Measurements from ENCODE around the gene ZNF574.

Gene ZNF574

GRCh38 chr19:42105368-42105767 lies 29.4 kb downstream of the ZNF574 start:
- no peaks in the 10 kb centered on the region for H3K9me3 ChIP-seq (ENCODE audit: control insufficient read depth, low read length)
- WGBS, 2 experiments (ENCODE audit: insufficient coverage in 2 of 2): no CpG with 5 or more reads among the region's 2 CpGs
- no peaks in the 10 kb centered on the region for H3K36me3 ChIP-seq (ENCODE audit: control insufficient read depth, insufficient read depth, low read length)
- H3K27ac ChIP-seq (ENCODE audit: low read depth, low read length, severe bottlenecking): no peak overlapping the region
- no peak overlapping the region for H3K4me3 ChIP-seq (ENCODE audit: extremely low read depth, insufficient read depth, low read length, poor library complexity, severe bottlenecking)
- peaks cover 13% of the 10 kb centered on the region for H3K4me1 ChIP-seq (ENCODE audit: control insufficient read depth, insufficient read depth, low read length, poor library complexity, severe bottlenecking)

GRCh38 chr19:42108527-42109389 lies 32.8 kb downstream of the ZNF574 start:
- Histone ChIP-seq H3K27ac (ENCODE audit: low read depth, low read length, severe bottlenecking) (no peak overlapping the region), H3K9me3 (ENCODE audit: control insufficient read depth, low read length) (no peaks in the 10 kb centered on the region), H3K4me1 (ENCODE audit: control insufficient read depth, insufficient read depth, low read length, poor library complexity, severe bottlenecking) (peaks cover 36% of the 10 kb centered on the region), H3K4me3 (ENCODE audit: extremely low read depth, insufficient read depth, low read length, poor library complexity, severe bottlenecking) (no peak overlapping the region), H3K36me3 (ENCODE audit: control insufficient read depth, insufficient read depth, low read length) (no peaks in the 10 kb centered on the region)
- WGBS, 2 experiments (ENCODE audit: insufficient coverage in 2 of 2): 38 to 47% methylated on average over 12 to 14 of the region's 16 CpGs

GRCh38 chr19:42109896-42110295 lies 33.9 kb downstream of the ZNF574 start:
- no CpG with 5 or more reads among the region's 3 CpGs for WGBS, 2 experiments (ENCODE audit: insufficient coverage in 2 of 2)

DNA sequence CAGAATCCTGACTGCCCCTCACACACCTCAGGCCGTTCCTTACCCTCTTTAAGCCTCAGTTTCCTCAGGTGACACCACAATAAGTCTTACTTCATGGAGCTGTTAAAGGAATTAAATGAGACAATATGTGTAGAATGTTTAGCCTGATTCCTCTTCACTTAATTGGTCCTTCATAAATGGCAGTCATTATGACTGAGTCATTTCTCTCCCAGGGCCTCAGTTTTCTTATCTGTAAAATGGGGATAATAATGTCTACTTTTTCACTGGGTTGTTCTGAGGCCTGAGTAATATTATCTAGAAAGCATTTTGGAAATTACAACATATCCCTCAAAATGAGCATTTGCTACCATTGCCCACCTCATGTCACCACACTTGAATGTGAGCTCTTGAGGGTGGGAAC lies 34.7 kb downstream of the ZNF574 start:
- H3K9me3 ChIP-seq (ENCODE audit: control insufficient read depth, low read length): no peaks in the 10 kb centered on the region
- no peak overlapping the region for H3K4me3 ChIP-seq (ENCODE audit: extremely low read depth, insufficient read depth, low read length, poor library complexity, severe bottlenecking)
- H3K4me1 ChIP-seq (ENCODE audit: control insufficient read depth, insufficient read depth, low read length, poor library complexity, severe bottlenecking): peaks cover 46% of the 10 kb centered on the region
- no peak overlapping the region for H3K27ac ChIP-seq (ENCODE audit: low read depth, low read length, severe bottlenecking)
- no CpG with 5 or more reads among the region's 1 CpG for WGBS, 2 experiments (ENCODE audit: insufficient coverage in 2 of 2)
- no peaks in the 10 kb centered on the region for H3K36me3 ChIP-seq (ENCODE audit: control insufficient read depth, insufficient read depth, low read length)

More at GRCh38 chr19:42109896-42110295, 33.9 kb downstream of the ZNF574 start:
- no peak overlapping the region for H3K27ac ChIP-seq (ENCODE audit: low read depth, low read length, severe bottlenecking)
- H3K36me3 ChIP-seq (ENCODE audit: control insufficient read depth, insufficient read depth, low read length): no peaks in the 10 kb centered on the region
- H3K9me3 ChIP-seq (ENCODE audit: control insufficient read depth, low read length): no peaks in the 10 kb centered on the region
- no peak overlapping the region for H3K4me3 ChIP-seq (ENCODE audit: extremely low read depth, insufficient read depth, low read length, poor library complexity, severe bottlenecking)
- H3K4me1 ChIP-seq (ENCODE audit: control insufficient read depth, insufficient read depth, low read length, poor library complexity, severe bottlenecking): peaks cover 45% of the 10 kb centered on the region

DNA sequence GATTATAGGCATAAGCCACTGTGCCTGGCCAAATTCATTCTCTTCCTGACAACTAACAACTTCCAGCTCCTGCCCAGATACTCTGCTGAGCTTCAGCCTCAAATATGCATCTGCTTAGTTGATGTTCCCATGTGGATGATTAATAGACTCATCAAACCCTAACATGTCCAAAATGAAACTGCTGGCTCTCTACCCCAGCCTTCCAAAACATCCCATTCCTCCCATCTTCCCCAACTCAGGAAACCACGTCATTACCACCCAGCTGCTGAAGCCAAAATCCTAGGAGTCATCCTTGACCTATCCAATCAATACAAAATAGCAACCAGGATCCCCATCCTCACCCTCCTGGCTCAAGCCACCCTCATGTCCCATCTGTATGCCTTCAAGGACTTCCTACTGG lies 35.4 kb downstream of the ZNF574 start:
- no peak overlapping the region for H3K27ac ChIP-seq (ENCODE audit: low read depth, low read length, severe bottlenecking)
- peaks cover 2% of the 10 kb centered on the region for H3K36me3 ChIP-seq (ENCODE audit: control insufficient read depth, insufficient read depth, low read length)
- 86 to 90% methylated on average over 1 of the region's 1 CpG for WGBS, 2 experiments (ENCODE audit: insufficient coverage in 2 of 2)
- H3K9me3 ChIP-seq (ENCODE audit: control insufficient read depth, low read length): no peaks in the 10 kb centered on the region
- H3K4me3 ChIP-seq (ENCODE audit: extremely low read depth, insufficient read depth, low read length, poor library complexity, severe bottlenecking): no peak overlapping the region
- peaks cover 46% of the 10 kb centered on the region for H3K4me1 ChIP-seq (ENCODE audit: control insufficient read depth, insufficient read depth, low read length, poor library complexity, severe bottlenecking)

DNA sequence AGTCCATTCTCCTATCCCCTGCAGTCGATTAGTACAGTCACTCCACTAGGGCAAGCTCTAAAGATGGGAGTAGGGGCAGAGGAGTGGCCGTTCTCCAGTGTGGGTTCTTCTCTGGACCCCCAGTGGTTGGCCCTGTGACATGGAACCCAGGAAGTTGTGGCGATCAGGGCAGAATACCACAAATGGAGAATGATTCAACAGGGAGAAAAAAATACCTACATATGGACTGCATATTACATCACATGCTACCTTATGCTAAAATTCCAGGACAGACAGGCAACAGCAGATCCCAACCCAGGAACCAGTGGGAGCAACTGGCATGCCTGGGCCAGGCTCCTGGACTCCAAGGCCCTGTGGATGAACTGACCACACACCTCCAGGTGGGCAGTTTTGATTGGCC lies 35.8 kb downstream of the ZNF574 start:
- Histone ChIP-seq H3K4me3 (ENCODE audit: extremely low read depth, insufficient read depth, low read length, poor library complexity, severe bottlenecking) (no peak overlapping the region), H3K4me1 (ENCODE audit: control insufficient read depth, insufficient read depth, low read length, poor library complexity, severe bottlenecking) (peaks cover 46% of the 10 kb centered on the region), H3K36me3 (ENCODE audit: control insufficient read depth, insufficient read depth, low read length) (peaks cover 6% of the 10 kb centered on the region), H3K9me3 (ENCODE audit: control insufficient read depth, low read length) (no peaks in the 10 kb centered on the region), H3K27ac (ENCODE audit: low read depth, low read length, severe bottlenecking) (no peak overlapping the region)
- 90 to 100% methylated on average over 1 to 2 of the region's 3 CpGs for WGBS, 2 experiments (ENCODE audit: insufficient coverage in 2 of 2)

- H3K4me1 ChIP-seq (ENCODE audit: control insufficient read depth, insufficient read depth, low read length, poor library complexity, severe bottlenecking): peaks cover 44% of the 10 kb centered on the region
- H3K4me3 ChIP-seq (ENCODE audit: extremely low read depth, insufficient read depth, low read length, poor library complexity, severe bottlenecking): no peak overlapping the region
- no peaks in the 10 kb centered on the region for H3K9me3 ChIP-seq (ENCODE audit: control insufficient read depth, low read length)
- H3K27ac ChIP-seq (ENCODE audit: low read depth, low read length, severe bottlenecking): peak overlapping the region; percentile 93
- WGBS, 2 experiments (ENCODE audit: insufficient coverage in 2 of 2): 20 to 31% methylated on average over 8 of the region's 10 CpGs
- H3K36me3 ChIP-seq (ENCODE audit: control insufficient read depth, insufficient read depth, low read length): peaks cover 11% of the 10 kb centered on the region
Measured at GRCh38 chr19:42113641-42114348, 37.8 kb downstream of the ZNF574 start.

DNA sequence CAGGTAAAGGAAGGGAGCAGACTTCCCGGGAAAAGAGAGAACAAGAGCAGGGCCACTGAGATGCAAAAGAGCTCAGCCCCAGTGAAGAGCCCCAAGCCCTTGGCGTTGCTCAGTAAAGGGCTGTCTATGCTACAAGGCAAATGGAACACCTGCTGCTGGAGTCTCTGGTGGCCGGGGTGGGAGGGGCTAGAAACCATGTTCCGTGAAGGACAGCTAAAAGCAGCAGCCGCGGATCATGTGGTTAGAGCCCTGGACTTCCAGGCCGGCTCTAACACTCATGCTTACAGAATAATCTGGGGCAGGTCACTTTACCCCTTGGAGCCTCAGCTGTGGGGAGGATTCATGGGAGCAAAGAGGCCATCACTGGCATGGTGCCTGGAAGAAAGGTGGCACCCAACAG lies 38.4 kb downstream of the ZNF574 start:
- Histone ChIP-seq H3K9me3 (ENCODE audit: control insufficient read depth, low read length) (no peaks in the 10 kb centered on the region), H3K36me3 (ENCODE audit: control insufficient read depth, insufficient read depth, low read length) (peaks cover 11% of the 10 kb centered on the region), H3K4me3 (ENCODE audit: extremely low read depth, insufficient read depth, low read length, poor library complexity, severe bottlenecking) (no peak overlapping the region), H3K27ac (ENCODE audit: low read depth, low read length, severe bottlenecking) (peak overlapping the region; percentile 93), H3K4me1 (ENCODE audit: control insufficient read depth, insufficient read depth, low read length, poor library complexity, severe bottlenecking) (peaks cover 37% of the 10 kb centered on the region)
- WGBS, 2 experiments (ENCODE audit: insufficient coverage in 2 of 2): 33 to 58% methylated on average over 7 of the region's 7 CpGs

DNA sequence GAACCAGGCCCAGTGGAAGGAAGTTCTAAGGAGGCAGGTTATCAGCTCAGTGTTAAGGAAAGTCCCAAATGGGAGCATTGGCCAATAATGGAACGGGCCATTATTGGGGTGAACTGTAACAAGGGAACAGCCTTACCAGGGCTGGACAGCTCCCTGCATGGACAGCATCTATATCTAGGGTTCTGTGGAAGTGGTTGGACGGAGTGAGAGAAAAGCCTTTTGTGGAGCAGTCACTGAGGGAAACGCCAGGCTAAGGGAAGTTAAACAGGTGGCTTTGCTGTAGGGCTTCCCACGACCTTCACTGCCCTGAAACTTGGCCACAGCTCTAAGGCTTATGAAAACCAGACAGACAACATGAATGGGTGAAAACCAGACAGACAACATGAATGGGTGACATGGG lies 39.3 kb downstream of the ZNF574 start:
- 84 to 86% methylated on average over 3 to 4 of the region's 4 CpGs for WGBS, 2 experiments (ENCODE audit: insufficient coverage in 2 of 2)
- Histone ChIP-seq H3K9me3 (ENCODE audit: control insufficient read depth, low read length) (no peaks in the 10 kb centered on the region), H3K4me1 (ENCODE audit: control insufficient read depth, insufficient read depth, low read length, poor library complexity, severe bottlenecking) (peaks cover 35% of the 10 kb centered on the region), H3K36me3 (ENCODE audit: control insufficient read depth, insufficient read depth, low read length) (peaks cover 11% of the 10 kb centered on the region), H3K4me3 (ENCODE audit: extremely low read depth, insufficient read depth, low read length, poor library complexity, severe bottlenecking) (no peak overlapping the region), H3K27ac (ENCODE audit: low read depth, low read length, severe bottlenecking) (no peak overlapping the region)

DNA sequence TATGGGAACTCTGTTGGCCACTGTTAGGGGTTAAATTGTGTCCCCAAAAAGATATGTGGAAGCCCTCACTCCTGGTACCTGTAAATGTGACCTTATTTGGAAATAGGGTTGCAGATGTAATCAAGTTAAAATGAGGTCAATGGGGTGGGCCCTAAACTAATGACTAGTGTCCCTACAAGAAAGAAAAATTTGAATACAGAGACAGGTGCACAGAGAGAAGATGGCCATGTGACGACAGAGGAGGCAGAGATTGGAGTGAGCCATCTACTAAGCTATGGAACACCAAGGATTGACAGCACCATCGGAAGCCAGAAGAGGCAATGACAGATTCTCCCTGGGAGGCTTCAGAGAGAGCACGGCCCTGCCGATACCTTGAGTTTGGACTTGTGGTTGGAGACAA lies 39.7 kb downstream of the ZNF574 start:
- H3K9me3 ChIP-seq (ENCODE audit: control insufficient read depth, low read length): no peaks in the 10 kb centered on the region
- H3K4me1 ChIP-seq (ENCODE audit: control insufficient read depth, insufficient read depth, low read length, poor library complexity, severe bottlenecking): peaks cover 37% of the 10 kb centered on the region
- H3K4me3 ChIP-seq (ENCODE audit: extremely low read depth, insufficient read depth, low read length, poor library complexity, severe bottlenecking): no peak overlapping the region
- H3K36me3 ChIP-seq (ENCODE audit: control insufficient read depth, insufficient read depth, low read length): peaks cover 11% of the 10 kb centered on the region
- 90 to 100% methylated on average over 4 of the region's 4 CpGs for WGBS, 2 experiments (ENCODE audit: insufficient coverage in 2 of 2)
- no peak overlapping the region for H3K27ac ChIP-seq (ENCODE audit: low read depth, low read length, severe bottlenecking)

All from mesodermal cell (in vitro differentiated cells).